A549 (cell line): Measurements from ENCODE around the gene XPO1.

Experiments
- CEBPB ChIP-seq, 2 experiments: fragments of >200 bp in 1 of 2; sonication (Bioruptor Twin) in 1 of 2; formaldehyde crosslinking in 1 of 2; IDR thresholded peaks; 2 replicates each; pipeline ENCODE4 v1.6.1; 2012 to 2016
- EP300 ChIP-seq, 2 experiments: fragments of >200 bp; sonication (Bioruptor Twin); formaldehyde crosslinking; IDR thresholded peaks; 2 replicates in 1 of 2; 3 replicates in 1 of 2; pipeline ENCODE4 v1.6.1; 2016 to 2017
- HOXB5 ChIP-seq: fragments of 250-450 bp; sonication (Bioruptor Pico); IDR thresholded peaks from 2 replicates; pipeline ENCODE4 v1.5.0; 2020; ENCODE audit warnings: mild to moderate bottlenecking, moderate library complexity
- SMC3 ChIP-seq: fragments of >200 bp; sonication (Bioruptor Twin); formaldehyde crosslinking; IDR thresholded peaks from 3 replicates; pipeline ENCODE4 v1.6.1; 2018; ENCODE audit warnings: inconsistent platforms
- TF ChIP-seq, protein P1 (sequence below): fragments of 200-600 bp; sonication (generic); IDR thresholded peaks from 2 replicates; pipeline ENCODE4 v1.6.1; 2016; ENCODE audit warnings: antibody characterized with exemption, mild to moderate bottlenecking, moderate library complexity
- TF ChIP-seq, protein P2 (sequence below): fragments of >200 bp; sonication (Bioruptor Twin); formaldehyde crosslinking; IDR thresholded peaks from 3 replicates; pipeline ENCODE4 v1.5.1; 2016
- TF ChIP-seq, protein P3 (sequence below): IDR thresholded peaks from 2 replicates; pipeline ENCODE4 v1.6.1; 2012

DNA sequence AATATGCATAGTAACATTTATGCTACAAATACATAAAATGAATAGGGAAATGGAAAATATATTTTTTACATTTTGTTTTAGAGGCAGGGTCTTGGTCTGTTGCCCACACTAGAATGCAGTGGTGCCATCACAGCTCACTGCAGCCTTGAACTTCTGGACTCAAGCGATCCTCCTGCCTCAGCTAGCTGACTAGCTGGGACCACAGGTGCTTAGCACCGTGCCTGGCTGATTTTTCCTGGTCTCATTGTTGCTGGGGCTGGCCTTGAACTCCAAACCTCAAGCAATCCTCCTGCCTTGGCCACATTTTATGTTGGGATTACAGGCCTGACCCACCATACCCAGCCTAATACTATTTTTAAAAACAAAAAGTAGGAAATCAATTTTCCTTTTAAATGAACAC, 33.2 kb downstream of the XPO1 start:
- no peak for TF ChIP-seq SMC3
- no peak for TF ChIP-seq EP300 (IDR thresholded peaks at IDR 0.05)
- TF ChIP-seq CEBPB (IDR thresholded peaks at IDR 0.05) = no peak
- TF ChIP-seq, protein P1, sequence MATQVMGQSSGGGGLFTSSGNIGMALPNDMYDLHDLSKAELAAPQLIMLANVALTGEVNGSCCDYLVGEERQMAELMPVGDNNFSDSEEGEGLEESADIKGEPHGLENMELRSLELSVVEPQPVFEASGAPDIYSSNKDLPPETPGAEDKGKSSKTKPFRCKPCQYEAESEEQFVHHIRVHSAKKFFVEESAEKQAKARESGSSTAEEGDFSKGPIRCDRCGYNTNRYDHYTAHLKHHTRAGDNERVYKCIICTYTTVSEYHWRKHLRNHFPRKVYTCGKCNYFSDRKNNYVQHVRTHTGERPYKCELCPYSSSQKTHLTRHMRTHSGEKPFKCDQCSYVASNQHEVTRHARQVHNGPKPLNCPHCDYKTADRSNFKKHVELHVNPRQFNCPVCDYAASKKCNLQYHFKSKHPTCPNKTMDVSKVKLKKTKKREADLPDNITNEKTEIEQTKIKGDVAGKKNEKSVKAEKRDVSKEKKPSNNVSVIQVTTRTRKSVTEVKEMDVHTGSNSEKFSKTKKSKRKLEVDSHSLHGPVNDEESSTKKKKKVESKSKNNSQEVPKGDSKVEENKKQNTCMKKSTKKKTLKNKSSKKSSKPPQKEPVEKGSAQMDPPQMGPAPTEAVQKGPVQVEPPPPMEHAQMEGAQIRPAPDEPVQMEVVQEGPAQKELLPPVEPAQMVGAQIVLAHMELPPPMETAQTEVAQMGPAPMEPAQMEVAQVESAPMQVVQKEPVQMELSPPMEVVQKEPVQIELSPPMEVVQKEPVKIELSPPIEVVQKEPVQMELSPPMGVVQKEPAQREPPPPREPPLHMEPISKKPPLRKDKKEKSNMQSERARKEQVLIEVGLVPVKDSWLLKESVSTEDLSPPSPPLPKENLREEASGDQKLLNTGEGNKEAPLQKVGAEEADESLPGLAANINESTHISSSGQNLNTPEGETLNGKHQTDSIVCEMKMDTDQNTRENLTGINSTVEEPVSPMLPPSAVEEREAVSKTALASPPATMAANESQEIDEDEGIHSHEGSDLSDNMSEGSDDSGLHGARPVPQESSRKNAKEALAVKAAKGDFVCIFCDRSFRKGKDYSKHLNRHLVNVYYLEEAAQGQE = no peak
- TF ChIP-seq, protein P2, sequence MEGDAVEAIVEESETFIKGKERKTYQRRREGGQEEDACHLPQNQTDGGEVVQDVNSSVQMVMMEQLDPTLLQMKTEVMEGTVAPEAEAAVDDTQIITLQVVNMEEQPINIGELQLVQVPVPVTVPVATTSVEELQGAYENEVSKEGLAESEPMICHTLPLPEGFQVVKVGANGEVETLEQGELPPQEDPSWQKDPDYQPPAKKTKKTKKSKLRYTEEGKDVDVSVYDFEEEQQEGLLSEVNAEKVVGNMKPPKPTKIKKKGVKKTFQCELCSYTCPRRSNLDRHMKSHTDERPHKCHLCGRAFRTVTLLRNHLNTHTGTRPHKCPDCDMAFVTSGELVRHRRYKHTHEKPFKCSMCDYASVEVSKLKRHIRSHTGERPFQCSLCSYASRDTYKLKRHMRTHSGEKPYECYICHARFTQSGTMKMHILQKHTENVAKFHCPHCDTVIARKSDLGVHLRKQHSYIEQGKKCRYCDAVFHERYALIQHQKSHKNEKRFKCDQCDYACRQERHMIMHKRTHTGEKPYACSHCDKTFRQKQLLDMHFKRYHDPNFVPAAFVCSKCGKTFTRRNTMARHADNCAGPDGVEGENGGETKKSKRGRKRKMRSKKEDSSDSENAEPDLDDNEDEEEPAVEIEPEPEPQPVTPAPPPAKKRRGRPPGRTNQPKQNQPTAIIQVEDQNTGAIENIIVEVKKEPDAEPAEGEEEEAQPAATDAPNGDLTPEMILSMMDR = no peak
- TF ChIP-seq, protein P3, sequence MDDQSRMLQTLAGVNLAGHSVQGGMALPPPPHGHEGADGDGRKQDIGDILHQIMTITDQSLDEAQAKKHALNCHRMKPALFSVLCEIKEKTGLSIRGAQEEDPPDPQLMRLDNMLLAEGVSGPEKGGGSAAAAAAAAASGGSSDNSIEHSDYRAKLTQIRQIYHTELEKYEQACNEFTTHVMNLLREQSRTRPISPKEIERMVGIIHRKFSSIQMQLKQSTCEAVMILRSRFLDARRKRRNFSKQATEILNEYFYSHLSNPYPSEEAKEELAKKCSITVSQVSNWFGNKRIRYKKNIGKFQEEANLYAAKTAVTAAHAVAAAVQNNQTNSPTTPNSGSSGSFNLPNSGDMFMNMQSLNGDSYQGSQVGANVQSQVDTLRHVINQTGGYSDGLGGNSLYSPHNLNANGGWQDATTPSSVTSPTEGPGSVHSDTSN = no peak
- TF ChIP-seq HOXB5 (CRISPR knock-in tag) = no peak
